Panc1 (cell line): ENCODE measurements around the gene FGA.
A peak's percentile ranks its signal among the peaks of the same experiment; 100 is the strongest.

ENCODE experiments used
- POLR2AphosphoS5 ChIP-seq: IDR thresholded peaks from 2 replicates; pipeline ENCODE4 v1.6.1; 2012; ENCODE audit warnings: mild to moderate bottlenecking, low read depth, low read length, moderate library complexity
- SIN3A ChIP-seq: IDR thresholded peaks from 2 replicates; pipeline ENCODE4 v1.6.1; 2012; ENCODE audit warnings: low read depth, mild to moderate bottlenecking, low read length, moderate library complexity, borderline replicate concordance; ENCODE audit not compliant: insufficient read depth
- TF ChIP-seq, protein P1 (sequence below): fragments of 450-650 bp; IDR thresholded peaks from 2 replicates; pipeline ENCODE4 v1.5.1; 2017; ENCODE audit warnings: mild to moderate bottlenecking
- TF ChIP-seq, protein P2 (sequence below), 2 experiments: IDR thresholded peaks; 2 replicates each; pipeline ENCODE4 v1.6.1; 2011 to 2012; ENCODE audit warnings: low read depth in 2 of 2, control low read depth in 1 of 2, low read length in 1 of 2, mild to moderate bottlenecking in 1 of 2, moderate library complexity in 1 of 2; ENCODE audit not compliant: insufficient read depth in 1 of 2

DNA sequence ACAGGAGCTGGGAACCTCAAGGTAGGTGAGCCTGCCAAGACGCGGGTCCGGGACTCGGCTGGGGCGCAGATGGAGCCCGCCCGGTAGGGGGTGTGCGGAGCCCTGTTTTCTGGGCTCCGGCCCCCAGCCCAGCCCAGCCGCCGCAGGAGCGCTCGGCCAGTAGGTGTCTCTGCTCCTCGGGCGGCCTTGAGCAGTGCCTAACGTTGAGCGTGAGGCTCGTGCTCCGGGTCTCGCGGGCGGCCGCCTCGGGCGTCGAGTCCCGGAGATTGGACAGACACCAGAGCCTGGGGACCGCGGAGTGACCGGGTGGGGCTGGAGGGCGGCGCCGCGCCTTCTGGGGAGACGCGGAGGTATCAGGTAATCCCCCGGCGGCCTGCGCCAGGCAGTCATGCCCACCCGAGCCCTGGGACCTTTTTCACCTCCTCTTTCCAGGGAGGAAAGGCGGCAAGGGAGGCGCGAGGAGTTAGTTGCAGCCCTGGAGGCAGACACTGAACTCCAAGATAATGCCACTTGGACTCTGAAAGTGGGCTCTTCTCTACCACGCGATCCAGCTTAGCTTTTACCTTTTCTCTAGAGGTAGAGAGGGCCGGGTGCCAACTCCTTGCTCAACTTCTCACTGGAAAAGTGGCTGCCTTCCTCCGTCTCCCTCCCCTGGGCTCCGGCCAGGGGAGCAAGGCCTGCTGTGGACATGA is 36.4 kb upstream of the FGA start:
- TF ChIP-seq, protein P1, sequence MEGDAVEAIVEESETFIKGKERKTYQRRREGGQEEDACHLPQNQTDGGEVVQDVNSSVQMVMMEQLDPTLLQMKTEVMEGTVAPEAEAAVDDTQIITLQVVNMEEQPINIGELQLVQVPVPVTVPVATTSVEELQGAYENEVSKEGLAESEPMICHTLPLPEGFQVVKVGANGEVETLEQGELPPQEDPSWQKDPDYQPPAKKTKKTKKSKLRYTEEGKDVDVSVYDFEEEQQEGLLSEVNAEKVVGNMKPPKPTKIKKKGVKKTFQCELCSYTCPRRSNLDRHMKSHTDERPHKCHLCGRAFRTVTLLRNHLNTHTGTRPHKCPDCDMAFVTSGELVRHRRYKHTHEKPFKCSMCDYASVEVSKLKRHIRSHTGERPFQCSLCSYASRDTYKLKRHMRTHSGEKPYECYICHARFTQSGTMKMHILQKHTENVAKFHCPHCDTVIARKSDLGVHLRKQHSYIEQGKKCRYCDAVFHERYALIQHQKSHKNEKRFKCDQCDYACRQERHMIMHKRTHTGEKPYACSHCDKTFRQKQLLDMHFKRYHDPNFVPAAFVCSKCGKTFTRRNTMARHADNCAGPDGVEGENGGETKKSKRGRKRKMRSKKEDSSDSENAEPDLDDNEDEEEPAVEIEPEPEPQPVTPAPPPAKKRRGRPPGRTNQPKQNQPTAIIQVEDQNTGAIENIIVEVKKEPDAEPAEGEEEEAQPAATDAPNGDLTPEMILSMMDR = peak; percentile 79
- TF ChIP-seq, protein P2, sequence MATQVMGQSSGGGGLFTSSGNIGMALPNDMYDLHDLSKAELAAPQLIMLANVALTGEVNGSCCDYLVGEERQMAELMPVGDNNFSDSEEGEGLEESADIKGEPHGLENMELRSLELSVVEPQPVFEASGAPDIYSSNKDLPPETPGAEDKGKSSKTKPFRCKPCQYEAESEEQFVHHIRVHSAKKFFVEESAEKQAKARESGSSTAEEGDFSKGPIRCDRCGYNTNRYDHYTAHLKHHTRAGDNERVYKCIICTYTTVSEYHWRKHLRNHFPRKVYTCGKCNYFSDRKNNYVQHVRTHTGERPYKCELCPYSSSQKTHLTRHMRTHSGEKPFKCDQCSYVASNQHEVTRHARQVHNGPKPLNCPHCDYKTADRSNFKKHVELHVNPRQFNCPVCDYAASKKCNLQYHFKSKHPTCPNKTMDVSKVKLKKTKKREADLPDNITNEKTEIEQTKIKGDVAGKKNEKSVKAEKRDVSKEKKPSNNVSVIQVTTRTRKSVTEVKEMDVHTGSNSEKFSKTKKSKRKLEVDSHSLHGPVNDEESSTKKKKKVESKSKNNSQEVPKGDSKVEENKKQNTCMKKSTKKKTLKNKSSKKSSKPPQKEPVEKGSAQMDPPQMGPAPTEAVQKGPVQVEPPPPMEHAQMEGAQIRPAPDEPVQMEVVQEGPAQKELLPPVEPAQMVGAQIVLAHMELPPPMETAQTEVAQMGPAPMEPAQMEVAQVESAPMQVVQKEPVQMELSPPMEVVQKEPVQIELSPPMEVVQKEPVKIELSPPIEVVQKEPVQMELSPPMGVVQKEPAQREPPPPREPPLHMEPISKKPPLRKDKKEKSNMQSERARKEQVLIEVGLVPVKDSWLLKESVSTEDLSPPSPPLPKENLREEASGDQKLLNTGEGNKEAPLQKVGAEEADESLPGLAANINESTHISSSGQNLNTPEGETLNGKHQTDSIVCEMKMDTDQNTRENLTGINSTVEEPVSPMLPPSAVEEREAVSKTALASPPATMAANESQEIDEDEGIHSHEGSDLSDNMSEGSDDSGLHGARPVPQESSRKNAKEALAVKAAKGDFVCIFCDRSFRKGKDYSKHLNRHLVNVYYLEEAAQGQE (IDR thresholded peaks at IDR 0.05; ENCODE audit: insufficient read depth in 1 of 2, low read depth in 2 of 2, low read length in 1 of 2) = no peak
- TF ChIP-seq POLR2AphosphoS5 = no peak
- no peak for TF ChIP-seq SIN3A
